ENCODE measurements around the gene TPRG1L. TPM values are rescaled to one million over a fixed set of nuclear protein-coding genes. Genes with fewer than 3 reads are reported as not detected.

Gene TPRG1L
- total and polyA plus RNA-seq, 10 of the 15 experiments (the other 5 are each of a cell fraction or from before 2014, with no cell fraction given) = 1.5 to 16.5 (median 8.0) TPM

DNA sequence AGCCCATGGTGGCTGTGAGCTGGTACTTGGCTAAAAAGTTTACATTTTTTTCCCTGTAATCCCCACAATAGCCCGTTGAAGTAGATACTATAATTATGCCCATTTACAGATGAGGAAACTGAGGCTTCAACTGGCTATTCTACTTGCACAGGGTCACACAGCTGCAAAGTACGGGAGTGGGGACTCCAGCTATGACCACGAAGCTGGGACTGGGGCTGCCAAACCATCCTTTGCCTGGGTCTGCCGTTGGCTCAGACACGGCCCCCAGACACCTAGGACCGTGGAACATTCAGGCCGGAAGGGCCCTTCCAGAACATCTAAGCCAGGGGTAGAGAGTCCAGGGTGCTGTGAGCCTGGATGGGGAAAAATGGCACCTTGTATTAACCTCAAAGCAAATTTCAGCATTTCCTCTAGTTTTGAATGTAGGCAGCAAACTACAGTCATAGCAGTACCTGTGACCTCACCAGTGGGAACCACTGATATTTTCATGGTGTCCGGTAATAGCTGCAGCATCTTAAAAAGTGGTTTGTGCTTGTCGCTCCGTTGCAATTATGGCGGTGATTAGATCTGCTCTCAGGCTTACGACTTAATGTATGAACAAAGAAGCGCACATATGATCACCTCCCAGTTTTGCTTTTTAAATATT is 31.8 kb downstream of the TPRG1L start (continued):
- TF ChIP-seq, protein P1, sequence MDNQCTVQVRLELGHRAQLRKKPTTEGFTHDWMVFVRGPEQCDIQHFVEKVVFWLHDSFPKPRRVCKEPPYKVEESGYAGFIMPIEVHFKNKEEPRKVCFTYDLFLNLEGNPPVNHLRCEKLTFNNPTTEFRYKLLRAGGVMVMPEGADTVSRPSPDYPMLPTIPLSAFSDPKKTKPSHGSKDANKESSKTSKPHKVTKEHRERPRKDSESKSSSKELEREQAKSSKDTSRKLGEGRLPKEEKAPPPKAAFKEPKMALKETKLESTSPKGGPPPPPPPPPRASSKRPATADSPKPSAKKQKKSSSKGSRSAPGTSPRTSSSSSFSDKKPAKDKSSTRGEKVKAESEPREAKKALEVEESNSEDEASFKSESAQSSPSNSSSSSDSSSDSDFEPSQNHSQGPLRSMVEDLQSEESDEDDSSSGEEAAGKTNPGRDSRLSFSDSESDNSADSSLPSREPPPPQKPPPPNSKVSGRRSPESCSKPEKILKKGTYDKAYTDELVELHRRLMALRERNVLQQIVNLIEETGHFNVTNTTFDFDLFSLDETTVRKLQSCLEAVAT (IDR thresholded peaks at IDR 0.05) = 0 out of 2 replicates have a peak, but pooled peaks have one; percentile 37
- TF ChIP-seq, protein P2, sequence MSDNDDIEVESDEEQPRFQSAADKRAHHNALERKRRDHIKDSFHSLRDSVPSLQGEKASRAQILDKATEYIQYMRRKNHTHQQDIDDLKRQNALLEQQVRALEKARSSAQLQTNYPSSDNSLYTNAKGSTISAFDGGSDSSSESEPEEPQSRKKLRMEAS (IDR thresholded peaks at IDR 0.05; ENCODE audit: low read depth, low read length) = no peak
- peak; percentile 96 for TF ChIP-seq JUND (IDR thresholded peaks at IDR 0.05; ENCODE audit: low read depth, low read length)
- TF ChIP-seq MEF2B (IDR thresholded peaks at IDR 0.05; ENCODE audit: partially characterized antibody, poor library complexity, severe bottlenecking) = peak; percentile 90
- TF ChIP-seq POLR2AphosphoS2 (IDR thresholded peaks at IDR 0.05; ENCODE audit: low read depth, low read length) = no peak
- TF ChIP-seq RUNX3 (IDR thresholded peaks at IDR 0.05; ENCODE audit: low read length) = peak; percentile 99
- TF ChIP-seq MYB (IDR thresholded peaks at IDR 0.05; ENCODE audit: borderline replicate concordance, low read depth, low read length) = 0 out of 2 replicates have a peak, but pooled peaks have one; percentile 46
- TF ChIP-seq IRF4 (IDR thresholded peaks at IDR 0.05; ENCODE audit: low read depth, low read length) = peak; percentile 99
- TF ChIP-seq SUZ12 (IDR thresholded peaks at IDR 0.05; ENCODE audit: unreplicated experiment) = no peak
- TF ChIP-seq ATF7 (IDR thresholded peaks at IDR 0.05; ENCODE audit: low read depth) = peak; percentile 98
- TF ChIP-seq, protein P3, sequence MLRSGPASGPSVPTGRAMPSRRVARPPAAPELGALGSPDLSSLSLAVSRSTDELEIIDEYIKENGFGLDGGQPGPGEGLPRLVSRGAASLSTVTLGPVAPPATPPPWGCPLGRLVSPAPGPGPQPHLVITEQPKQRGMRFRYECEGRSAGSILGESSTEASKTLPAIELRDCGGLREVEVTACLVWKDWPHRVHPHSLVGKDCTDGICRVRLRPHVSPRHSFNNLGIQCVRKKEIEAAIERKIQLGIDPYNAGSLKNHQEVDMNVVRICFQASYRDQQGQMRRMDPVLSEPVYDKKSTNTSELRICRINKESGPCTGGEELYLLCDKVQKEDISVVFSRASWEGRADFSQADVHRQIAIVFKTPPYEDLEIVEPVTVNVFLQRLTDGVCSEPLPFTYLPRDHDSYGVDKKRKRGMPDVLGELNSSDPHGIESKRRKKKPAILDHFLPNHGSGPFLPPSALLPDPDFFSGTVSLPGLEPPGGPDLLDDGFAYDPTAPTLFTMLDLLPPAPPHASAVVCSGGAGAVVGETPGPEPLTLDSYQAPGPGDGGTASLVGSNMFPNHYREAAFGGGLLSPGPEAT (IDR thresholded peaks at IDR 0.05; ENCODE audit: low read depth) = peak; percentile 80
- TF ChIP-seq RB1 (IDR thresholded peaks at IDR 0.05; ENCODE audit: borderline replicate concordance) = 0 out of 2 replicates have a peak, but pooled peaks have one; percentile 42
- TF ChIP-seq POLR2AphosphoS5 (IDR thresholded peaks at IDR 0.05; ENCODE audit: low read length) = peak; percentile 71
- TF ChIP-seq, protein P4, sequence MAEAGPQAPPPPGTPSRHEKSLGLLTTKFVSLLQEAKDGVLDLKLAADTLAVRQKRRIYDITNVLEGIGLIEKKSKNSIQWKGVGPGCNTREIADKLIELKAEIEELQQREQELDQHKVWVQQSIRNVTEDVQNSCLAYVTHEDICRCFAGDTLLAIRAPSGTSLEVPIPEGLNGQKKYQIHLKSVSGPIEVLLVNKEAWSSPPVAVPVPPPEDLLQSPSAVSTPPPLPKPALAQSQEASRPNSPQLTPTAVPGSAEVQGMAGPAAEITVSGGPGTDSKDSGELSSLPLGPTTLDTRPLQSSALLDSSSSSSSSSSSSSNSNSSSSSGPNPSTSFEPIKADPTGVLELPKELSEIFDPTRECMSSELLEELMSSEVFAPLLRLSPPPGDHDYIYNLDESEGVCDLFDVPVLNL (IDR thresholded peaks at IDR 0.05; ENCODE audit: low read depth, low read length) = no peak
- TF ChIP-seq ASH2L (IDR thresholded peaks at IDR 0.05; ENCODE audit: borderline replicate concordance, low read depth) = no peak
- TF ChIP-seq, protein P5, sequence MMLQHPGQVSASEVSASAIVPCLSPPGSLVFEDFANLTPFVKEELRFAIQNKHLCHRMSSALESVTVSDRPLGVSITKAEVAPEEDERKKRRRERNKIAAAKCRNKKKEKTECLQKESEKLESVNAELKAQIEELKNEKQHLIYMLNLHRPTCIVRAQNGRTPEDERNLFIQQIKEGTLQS (IDR thresholded peaks at IDR 0.05; ENCODE audit: borderline replicate concordance, extremely low read depth, low read depth, low read length) = no peak
- peak; percentile 90 for TF ChIP-seq CREB1 (IDR thresholded peaks at IDR 0.05; ENCODE audit: low read depth)
- TF ChIP-seq, protein P6, sequence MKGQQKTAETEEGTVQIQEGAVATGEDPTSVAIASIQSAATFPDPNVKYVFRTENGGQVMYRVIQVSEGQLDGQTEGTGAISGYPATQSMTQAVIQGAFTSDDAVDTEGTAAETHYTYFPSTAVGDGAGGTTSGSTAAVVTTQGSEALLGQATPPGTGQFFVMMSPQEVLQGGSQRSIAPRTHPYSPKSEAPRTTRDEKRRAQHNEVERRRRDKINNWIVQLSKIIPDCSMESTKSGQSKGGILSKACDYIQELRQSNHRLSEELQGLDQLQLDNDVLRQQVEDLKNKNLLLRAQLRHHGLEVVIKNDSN (IDR thresholded peaks at IDR 0.05; ENCODE audit: borderline replicate concordance, extremely low read length, insufficient read depth, low read depth, low read length) = no peak
- no peak for TF ChIP-seq ZZZ3 (IDR thresholded peaks at IDR 0.05; ENCODE audit: control insufficient read depth, insufficient read length, low read depth)
- peak; percentile 88; the same call in 1 of the 2 replicates for TF ChIP-seq BACH1 (IDR thresholded peaks at IDR 0.05; ENCODE audit: borderline replicate concordance)
- TF ChIP-seq ZNF384 (IDR thresholded peaks at IDR 0.05; ENCODE audit: borderline replicate concordance, low read depth, low read length) = no peak
- TF ChIP-seq, protein P7, sequence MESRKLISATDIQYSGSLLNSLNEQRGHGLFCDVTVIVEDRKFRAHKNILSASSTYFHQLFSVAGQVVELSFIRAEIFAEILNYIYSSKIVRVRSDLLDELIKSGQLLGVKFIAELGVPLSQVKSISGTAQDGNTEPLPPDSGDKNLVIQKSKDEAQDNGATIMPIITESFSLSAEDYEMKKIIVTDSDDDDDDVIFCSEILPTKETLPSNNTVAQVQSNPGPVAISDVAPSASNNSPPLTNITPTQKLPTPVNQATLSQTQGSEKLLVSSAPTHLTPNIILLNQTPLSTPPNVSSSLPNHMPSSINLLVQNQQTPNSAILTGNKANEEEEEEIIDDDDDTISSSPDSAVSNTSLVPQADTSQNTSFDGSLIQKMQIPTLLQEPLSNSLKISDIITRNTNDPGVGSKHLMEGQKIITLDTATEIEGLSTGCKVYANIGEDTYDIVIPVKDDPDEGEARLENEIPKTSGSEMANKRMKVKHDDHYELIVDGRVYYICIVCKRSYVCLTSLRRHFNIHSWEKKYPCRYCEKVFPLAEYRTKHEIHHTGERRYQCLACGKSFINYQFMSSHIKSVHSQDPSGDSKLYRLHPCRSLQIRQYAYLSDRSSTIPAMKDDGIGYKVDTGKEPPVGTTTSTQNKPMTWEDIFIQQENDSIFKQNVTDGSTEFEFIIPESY (IDR thresholded peaks at IDR 0.05) = no peak

Measured in GM12878 (cell line).